ENCODE results near the gene DCLK3. TPM values are rescaled to one million over a fixed set of nuclear protein-coding genes. Genes with fewer than 3 reads are reported as not detected.

Gene DCLK3
- total RNA-seq, 1 donor from 2014 or later = 0.51 TPM

DNA sequence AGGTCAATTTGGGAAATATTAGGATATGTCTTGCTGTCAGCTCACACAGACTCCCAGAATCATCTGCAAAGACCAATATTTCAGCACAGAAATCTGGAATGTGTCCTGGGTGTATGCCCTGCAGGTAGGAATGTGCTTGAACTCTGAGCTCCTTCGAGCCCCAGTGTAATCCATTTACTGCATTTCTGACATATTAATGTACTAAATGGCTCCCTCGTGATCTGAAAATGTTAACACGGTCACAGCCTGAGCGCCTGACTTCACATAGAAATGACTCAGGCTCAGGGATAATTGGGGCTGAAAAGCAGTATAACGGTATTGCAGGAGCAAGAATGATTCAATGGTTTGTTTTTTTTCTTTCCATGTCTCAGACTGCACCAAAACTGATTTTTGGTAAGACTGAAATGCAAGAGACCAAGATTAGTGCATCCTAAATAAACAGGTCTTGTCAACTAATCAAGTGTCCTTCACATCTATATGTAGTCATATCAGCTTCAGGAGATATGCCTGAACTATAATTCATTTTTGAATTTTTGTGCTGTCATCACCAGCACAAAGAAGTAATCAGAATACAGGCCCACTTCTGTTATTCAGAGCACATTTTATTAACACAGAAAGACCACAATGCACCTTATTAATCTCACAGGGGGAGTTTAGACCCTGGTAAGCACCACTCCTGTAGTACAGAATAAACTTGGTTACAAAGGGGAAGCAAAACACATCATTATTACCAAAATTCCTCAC is 49.8 kb downstream of the DCLK3 start:
- no peak overlapping the region for H3K4me2 ChIP-seq
- no peak overlapping the region for H3K27ac ChIP-seq
- TF ChIP-seq, protein P1, sequence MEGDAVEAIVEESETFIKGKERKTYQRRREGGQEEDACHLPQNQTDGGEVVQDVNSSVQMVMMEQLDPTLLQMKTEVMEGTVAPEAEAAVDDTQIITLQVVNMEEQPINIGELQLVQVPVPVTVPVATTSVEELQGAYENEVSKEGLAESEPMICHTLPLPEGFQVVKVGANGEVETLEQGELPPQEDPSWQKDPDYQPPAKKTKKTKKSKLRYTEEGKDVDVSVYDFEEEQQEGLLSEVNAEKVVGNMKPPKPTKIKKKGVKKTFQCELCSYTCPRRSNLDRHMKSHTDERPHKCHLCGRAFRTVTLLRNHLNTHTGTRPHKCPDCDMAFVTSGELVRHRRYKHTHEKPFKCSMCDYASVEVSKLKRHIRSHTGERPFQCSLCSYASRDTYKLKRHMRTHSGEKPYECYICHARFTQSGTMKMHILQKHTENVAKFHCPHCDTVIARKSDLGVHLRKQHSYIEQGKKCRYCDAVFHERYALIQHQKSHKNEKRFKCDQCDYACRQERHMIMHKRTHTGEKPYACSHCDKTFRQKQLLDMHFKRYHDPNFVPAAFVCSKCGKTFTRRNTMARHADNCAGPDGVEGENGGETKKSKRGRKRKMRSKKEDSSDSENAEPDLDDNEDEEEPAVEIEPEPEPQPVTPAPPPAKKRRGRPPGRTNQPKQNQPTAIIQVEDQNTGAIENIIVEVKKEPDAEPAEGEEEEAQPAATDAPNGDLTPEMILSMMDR (IDR thresholded peaks at IDR 0.05) = no peak
- H3K9me3 Mint-ChIP-seq = no peaks in the 10 kb centered on the region
- H3K36me3 ChIP-seq = no peaks in the 10 kb centered on the region
- H3K27me3 ChIP-seq = no peaks in the 10 kb centered on the region
- H3K36me3 Mint-ChIP-seq = no peaks in the 10 kb centered on the region
- H3K9ac ChIP-seq = no peak overlapping the region
- H3K9me3 ChIP-seq (ENCODE audit: low read depth) = no peaks in the 10 kb centered on the region
- no peak for DNase-seq (ENCODE audit: low spot score)
- H3K27me3 Mint-ChIP-seq (ENCODE audit: insufficient read depth, low read depth) = peaks cover 6% of the 10 kb centered on the region
- H3K4me1 ChIP-seq = no peaks in the 10 kb centered on the region
- H3K4me3 Mint-ChIP-seq = no peak overlapping the region
- no peak overlapping the region for H3K27ac Mint-ChIP-seq
- no peak overlapping the region for H3K4me3 ChIP-seq
- no peak overlapping the region for H2AFZ ChIP-seq (replicated peaks)
- peaks cover 9% of the 10 kb centered on the region for H3K4me1 Mint-ChIP-seq
- no peaks in the 10 kb centered on the region for H4K20me1 ChIP-seq (ENCODE audit: low read depth)
- no peaks in the 10 kb centered on the region for H3K79me2 ChIP-seq (ENCODE audit: low read depth)
- no peaks in the 10 kb centered on the region for H3F3A ChIP-seq (ENCODE audit: low read depth)

DNA sequence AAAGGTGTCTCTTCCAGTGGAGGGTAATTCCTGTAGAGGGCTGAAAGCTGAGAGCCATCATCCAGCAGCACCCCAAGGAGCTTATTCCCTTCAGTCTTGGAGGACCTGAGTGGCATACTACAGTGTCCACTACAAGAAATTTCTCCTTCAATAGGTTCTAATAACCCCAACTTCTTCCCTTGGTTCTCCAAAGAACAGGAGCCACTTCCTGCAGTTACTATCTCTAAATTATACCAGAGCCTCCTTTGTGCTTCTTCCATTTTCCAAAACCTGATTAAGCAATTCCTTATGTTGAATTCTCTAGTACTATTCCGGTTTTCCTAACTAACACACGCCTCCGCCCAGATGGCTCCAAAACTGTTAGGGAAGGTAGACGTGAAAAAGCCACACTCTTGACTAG is 50.4 kb downstream of the DCLK3 start:
- Histone ChIP-seq H3K27ac (no peak overlapping the region), H3K9ac (no peak overlapping the region), H3K4me3 (no peak overlapping the region), H3K79me2 (ENCODE audit: low read depth) (no peaks in the 10 kb centered on the region), H4K20me1 (ENCODE audit: low read depth) (no peaks in the 10 kb centered on the region), H2AFZ (replicated peaks) (no peak overlapping the region), H3K4me1 (no peaks in the 10 kb centered on the region), H3K27me3 (no peaks in the 10 kb centered on the region), H3K9me3 (ENCODE audit: low read depth) (no peaks in the 10 kb centered on the region), H3F3A (ENCODE audit: low read depth) (no peaks in the 10 kb centered on the region), H3K36me3 (no peaks in the 10 kb centered on the region), H3K4me2 (no peak overlapping the region)
- peaks cover 6% of the 10 kb centered on the region for H3K27me3 Mint-ChIP-seq (ENCODE audit: insufficient read depth, low read depth)
- H3K36me3 Mint-ChIP-seq = no peaks in the 10 kb centered on the region
- no peaks in the 10 kb centered on the region for H3K9me3 Mint-ChIP-seq
- DNase-seq (ENCODE audit: low spot score) = no peak
- H3K4me1 Mint-ChIP-seq = peaks cover 9% of the 10 kb centered on the region
- no peak overlapping the region for H3K27ac Mint-ChIP-seq
- H3K4me3 Mint-ChIP-seq = no peak overlapping the region
- no peak for TF ChIP-seq EZH2 (IDR thresholded peaks at IDR 0.05)
- TF ChIP-seq EZH2phosphoT487 (IDR thresholded peaks at IDR 0.05) = no peak
- TF ChIP-seq, protein P1 (IDR thresholded peaks at IDR 0.05) = no peak

DNA sequence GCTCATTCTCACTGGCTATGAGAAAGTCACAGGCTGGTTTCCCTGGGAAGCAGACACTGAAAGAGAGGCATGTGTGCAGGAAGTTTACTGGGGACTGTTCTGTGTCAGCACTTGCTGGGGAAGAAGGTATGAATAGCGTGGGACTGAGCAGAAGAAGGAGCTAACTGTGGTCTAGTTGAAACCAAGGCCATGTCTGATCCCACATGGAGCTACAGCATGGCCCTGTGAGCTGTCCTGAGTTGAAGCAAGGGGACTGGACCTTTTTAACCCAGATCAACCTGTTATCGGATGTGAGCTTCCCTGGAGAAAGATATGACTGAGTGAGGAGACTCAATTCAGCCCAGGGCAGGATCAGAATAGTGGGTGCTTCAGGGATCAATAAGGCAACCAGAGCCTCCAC is 53.7 kb downstream of the DCLK3 start:
- no peak overlapping the region for H3K27ac ChIP-seq
- peaks cover 10% of the 10 kb centered on the region for H3K27me3 Mint-ChIP-seq (ENCODE audit: insufficient read depth, low read depth)
- H3F3A ChIP-seq (ENCODE audit: low read depth) = no peaks in the 10 kb centered on the region
- no peaks in the 10 kb centered on the region for H3K4me1 ChIP-seq
- H3K4me2 ChIP-seq = no peak overlapping the region
- H3K4me3 Mint-ChIP-seq = no peak overlapping the region
- DNase-seq (ENCODE audit: low spot score) = no peak
- no peak overlapping the region for H3K27ac Mint-ChIP-seq
- no peak overlapping the region for H3K4me3 ChIP-seq
- no peaks in the 10 kb centered on the region for H3K36me3 Mint-ChIP-seq
- no peak overlapping the region for H3K9ac ChIP-seq
- H3K9me3 Mint-ChIP-seq = no peaks in the 10 kb centered on the region
- no peaks in the 10 kb centered on the region for H3K9me3 ChIP-seq (ENCODE audit: low read depth)
- peaks cover 11% of the 10 kb centered on the region for H3K4me1 Mint-ChIP-seq
- H3K36me3 ChIP-seq = no peaks in the 10 kb centered on the region
- no peak overlapping the region for H2AFZ ChIP-seq (replicated peaks)
- no peaks in the 10 kb centered on the region for H3K27me3 ChIP-seq
- no peaks in the 10 kb centered on the region for H4K20me1 ChIP-seq (ENCODE audit: low read depth)
- H3K79me2 ChIP-seq (ENCODE audit: low read depth) = no peaks in the 10 kb centered on the region
- TF ChIP-seq, protein P1 (IDR thresholded peaks at IDR 0.05) = no peak
- TF ChIP-seq EZH2phosphoT487 (IDR thresholded peaks at IDR 0.05) (no peak), EZH2 (IDR thresholded peaks at IDR 0.05) (no peak)
